ENCODE measurements around the gene ZNF432. TPM values are rescaled to one million over a fixed set of nuclear protein-coding genes. Genes with fewer than 3 reads are reported as not detected.

ZNF432 gene
- total and polyA plus RNA-seq, 2 of the 13 experiments (the other 11 are each of a cell fraction or from before 2014, with no cell fraction given), result 4.1 to 8.7 TPM

DNA sequence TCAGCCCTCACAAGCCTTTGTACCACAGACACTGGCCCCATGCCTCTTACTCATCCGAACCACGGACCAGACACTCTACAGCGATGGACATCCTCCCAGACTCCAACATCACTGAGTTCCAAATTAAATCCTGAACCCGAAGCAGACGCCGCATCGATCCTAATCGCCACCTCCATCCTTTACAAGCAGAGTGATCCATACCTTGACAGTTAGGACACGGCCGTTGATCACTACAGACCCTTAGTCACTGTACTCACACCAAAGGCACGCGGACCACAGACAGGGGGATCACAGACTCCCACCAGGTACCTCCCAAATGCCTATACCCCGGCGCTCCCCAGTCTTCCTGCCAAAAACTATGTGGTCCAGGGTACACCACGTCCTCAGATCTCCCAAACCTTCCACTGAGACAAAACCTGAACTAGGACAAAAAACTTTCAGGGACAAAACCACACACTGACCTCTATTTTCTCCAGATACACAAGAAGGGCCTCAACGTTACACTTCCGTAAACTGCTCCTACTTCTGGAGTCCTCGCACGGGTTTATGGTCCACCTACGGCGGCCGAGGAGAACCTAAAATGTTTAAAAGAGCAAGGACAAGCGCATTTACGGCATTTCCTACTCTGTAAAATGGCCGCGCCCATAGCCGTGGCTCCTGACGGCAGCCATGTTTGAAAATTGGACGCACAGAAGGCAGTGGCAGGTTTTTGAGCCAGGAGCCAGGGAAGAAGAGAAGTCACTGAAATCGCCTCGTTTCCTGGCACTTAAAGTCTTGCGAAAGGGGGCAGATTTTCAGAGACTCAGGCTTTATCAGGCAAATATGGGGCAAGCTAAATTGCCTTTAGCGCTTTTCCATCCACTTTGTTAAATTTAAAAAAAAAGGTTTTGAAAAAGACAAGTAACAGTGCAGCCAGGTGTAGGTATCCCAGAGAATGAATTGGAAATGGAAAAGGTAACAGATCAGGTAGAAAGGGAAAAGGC, 62.0 kb downstream of the ZNF432 start, which contains the start of gene ZNF350 (continued):
- TF ChIP-seq, protein P1, sequence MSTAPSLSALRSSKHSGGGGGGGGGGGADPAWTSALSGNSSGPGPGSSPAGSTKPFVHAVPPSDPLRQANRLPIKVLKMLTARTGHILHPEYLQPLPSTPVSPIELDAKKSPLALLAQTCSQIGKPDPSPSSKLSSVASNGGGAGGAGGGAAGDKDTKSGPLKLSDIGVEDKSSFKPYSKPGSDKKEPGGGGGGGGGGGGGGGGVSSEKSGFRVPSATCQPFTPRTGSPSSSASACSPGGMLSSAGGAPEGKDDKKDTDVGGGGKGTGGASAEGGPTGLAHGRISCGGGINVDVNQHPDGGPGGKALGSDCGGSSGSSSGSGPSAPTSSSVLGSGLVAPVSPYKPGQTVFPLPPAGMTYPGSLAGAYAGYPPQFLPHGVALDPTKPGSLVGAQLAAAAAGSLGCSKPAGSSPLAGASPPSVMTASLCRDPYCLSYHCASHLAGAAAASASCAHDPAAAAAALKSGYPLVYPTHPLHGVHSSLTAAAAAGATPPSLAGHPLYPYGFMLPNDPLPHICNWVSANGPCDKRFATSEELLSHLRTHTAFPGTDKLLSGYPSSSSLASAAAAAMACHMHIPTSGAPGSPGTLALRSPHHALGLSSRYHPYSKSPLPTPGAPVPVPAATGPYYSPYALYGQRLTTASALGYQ (CRISPR knock-in tag; IDR thresholded peaks at IDR 0.05), result peak; percentile 73; the same call in 1 of the 2 replicates
- TF ChIP-seq HHEX (CRISPR knock-in tag; IDR thresholded peaks at IDR 0.05) (no peak), GPN1 (CRISPR knock-in tag; IDR thresholded peaks at IDR 0.05; ENCODE audit: borderline replicate concordance) (no peak), GABPA (IDR thresholded peaks at IDR 0.05; ENCODE audit: low read depth, low read length) (no peak), GABPA (CRISPR knock-in tag; IDR thresholded peaks at IDR 0.05; ENCODE audit: low read depth) (peak; percentile 85), ELF1 (CRISPR knock-in tag; IDR thresholded peaks at IDR 0.05) (peak; percentile 99), ZNF326 (CRISPR knock-in tag; IDR thresholded peaks at IDR 0.05; ENCODE audit: borderline replicate concordance) (no peak), PCBP1 (IDR thresholded peaks at IDR 0.05; ENCODE audit: borderline replicate concordance, low read depth, low read length) (no peak), CENPT (CRISPR knock-in tag; IDR thresholded peaks at IDR 0.05; ENCODE audit: low read depth) (no peak), KLF6 (CRISPR knock-in tag; IDR thresholded peaks at IDR 0.05) (peak; percentile 52; the same call in 1 of the 2 replicates), TBP (CRISPR knock-in tag; IDR thresholded peaks at IDR 0.05) (no peak), ETV5 (CRISPR knock-in tag; IDR thresholded peaks at IDR 0.05; ENCODE audit: borderline replicate concordance) (peak; percentile 60; the same call in 1 of the 2 replicates), DNMT3B (CRISPR knock-in tag; conservative IDR thresholded peaks at IDR 0.05) (peak; percentile 78)
- TF ChIP-seq, protein P2, sequence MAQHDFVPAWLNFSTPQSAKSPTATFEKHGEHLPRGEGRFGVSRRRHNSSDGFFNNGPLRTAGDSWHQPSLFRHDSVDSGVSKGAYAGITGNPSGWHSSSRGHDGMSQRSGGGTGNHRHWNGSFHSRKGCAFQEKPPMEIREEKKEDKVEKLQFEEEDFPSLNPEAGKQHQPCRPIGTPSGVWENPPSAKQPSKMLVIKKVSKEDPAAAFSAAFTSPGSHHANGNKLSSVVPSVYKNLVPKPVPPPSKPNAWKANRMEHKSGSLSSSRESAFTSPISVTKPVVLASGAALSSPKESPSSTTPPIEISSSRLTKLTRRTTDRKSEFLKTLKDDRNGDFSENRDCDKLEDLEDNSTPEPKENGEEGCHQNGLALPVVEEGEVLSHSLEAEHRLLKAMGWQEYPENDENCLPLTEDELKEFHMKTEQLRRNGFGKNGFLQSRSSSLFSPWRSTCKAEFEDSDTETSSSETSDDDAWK (CRISPR knock-in tag; IDR thresholded peaks at IDR 0.05), result no peak
- TF ChIP-seq, protein P3, sequence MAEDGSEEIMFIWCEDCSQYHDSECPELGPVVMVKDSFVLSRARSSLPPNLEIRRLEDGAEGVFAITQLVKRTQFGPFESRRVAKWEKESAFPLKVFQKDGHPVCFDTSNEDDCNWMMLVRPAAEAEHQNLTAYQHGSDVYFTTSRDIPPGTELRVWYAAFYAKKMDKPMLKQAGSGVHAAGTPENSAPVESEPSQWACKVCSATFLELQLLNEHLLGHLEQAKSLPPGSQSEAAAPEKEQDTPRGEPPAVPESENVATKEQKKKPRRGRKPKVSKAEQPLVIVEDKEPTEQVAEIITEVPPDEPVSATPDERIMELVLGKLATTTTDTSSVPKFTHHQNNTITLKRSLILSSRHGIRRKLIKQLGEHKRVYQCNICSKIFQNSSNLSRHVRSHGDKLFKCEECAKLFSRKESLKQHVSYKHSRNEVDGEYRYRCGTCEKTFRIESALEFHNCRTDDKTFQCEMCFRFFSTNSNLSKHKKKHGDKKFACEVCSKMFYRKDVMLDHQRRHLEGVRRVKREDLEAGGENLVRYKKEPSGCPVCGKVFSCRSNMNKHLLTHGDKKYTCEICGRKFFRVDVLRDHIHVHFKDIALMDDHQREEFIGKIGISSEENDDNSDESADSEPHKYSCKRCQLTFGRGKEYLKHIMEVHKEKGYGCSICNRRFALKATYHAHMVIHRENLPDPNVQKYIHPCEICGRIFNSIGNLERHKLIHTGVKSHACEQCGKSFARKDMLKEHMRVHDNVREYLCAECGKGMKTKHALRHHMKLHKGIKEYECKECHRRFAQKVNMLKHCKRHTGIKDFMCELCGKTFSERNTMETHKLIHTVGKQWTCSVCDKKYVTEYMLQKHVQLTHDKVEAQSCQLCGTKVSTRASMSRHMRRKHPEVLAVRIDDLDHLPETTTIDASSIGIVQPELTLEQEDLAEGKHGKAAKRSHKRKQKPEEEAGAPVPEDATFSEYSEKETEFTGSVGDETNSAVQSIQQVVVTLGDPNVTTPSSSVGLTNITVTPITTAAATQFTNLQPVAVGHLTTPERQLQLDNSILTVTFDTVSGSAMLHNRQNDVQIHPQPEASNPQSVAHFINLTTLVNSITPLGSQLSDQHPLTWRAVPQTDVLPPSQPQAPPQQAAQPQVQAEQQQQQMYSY (CRISPR knock-in tag; IDR thresholded peaks at IDR 0.05), result 0 out of 2 replicates have a peak, but pooled peaks have one; percentile 40
- TF ChIP-seq, protein P4, sequence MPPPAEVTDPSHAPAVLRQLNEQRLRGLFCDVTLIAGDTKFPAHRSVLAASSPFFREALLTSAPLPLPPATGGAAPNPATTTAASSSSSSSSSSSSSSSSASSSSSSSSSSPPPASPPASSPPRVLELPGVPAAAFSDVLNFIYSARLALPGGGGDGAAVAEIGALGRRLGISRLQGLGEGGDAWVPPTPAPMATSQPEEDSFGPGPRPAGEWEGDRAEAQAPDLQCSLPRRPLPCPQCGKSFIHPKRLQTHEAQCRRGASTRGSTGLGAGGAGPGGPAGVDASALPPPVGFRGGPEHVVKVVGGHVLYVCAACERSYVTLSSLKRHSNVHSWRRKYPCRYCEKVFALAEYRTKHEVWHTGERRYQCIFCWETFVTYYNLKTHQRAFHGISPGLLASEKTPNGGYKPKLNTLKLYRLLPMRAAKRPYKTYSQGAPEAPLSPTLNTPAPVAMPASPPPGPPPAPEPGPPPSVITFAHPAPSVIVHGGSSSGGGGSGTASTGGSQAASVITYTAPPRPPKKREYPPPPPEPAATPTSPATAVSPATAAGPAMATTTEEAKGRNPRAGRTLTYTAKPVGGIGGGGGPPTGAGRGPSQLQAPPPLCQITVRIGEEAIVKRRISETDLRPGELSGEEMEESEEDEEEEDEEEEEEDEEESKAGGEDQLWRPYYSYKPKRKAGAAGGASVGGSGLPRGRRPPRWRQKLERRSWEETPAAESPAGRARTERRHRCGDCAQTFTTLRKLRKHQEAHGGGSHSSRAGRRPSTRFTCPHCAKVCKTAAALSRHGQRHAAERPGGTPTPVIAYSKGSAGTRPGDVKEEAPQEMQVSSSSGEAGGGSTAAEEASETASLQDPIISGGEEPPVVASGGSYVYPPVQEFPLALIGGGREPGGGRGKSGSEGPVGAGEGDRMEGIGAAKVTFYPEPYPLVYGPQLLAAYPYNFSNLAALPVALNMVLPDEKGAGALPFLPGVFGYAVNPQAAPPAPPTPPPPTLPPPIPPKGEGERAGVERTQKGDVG (CRISPR knock-in tag; IDR thresholded peaks at IDR 0.05; ENCODE audit: borderline replicate concordance), result no peak
